Endothelial cell of hepatic sinusoid (primary cell): ENCODE results near the gene ARHGAP24.

ENCODE experiments used
- in situ Hi-C: cut with HindIII; loops from 2 replicates; pipeline ENCODE4 v1.10.0; 2017; ENCODE audit warnings: low sequenced_read_pairs

Gene ARHGAP24

GRCh38 chr4:85682391-85682790 is 207.4 kb downstream of the ARHGAP24 start:
- in situ Hi-C loops: loop anchor here (10.0 kb wide), 1 partner anchor 62 kb away; no protein-coding TSS in a partner anchor

- in situ Hi-C loops: loop anchor here (10.0 kb wide), 1 partner anchor 60 kb away; no protein-coding TSS in a partner anchor
Measured at GRCh38 chr4:85684676-85685075, 209.7 kb downstream of the ARHGAP24 start.

- in situ Hi-C loops: loop anchor here (10.0 kb wide), 1 partner anchor 58 kb away; no protein-coding TSS in a partner anchor
Measured at GRCh38 chr4:85686398-85686797, 211.4 kb downstream of the ARHGAP24 start.

GRCh38 chr4:85688055-85688740 is 213.2 kb downstream of the ARHGAP24 start:
- in situ Hi-C loops: loop anchor here (10.0 kb wide), 1 partner anchor 57 kb away; no protein-coding TSS in a partner anchor

GRCh38 chr4:85696661-85697060 is 221.7 kb downstream of the ARHGAP24 start:
- in situ Hi-C loops: no loop called here

- in situ Hi-C loops: no loop called here
Measured at GRCh38 chr4:85697854-85698253, 222.9 kb downstream of the ARHGAP24 start.

GRCh38 chr4:85700362-85700761 is 225.4 kb downstream of the ARHGAP24 start:
- in situ Hi-C loops: no loop called here

GRCh38 chr4:85701861-85702321 is 226.9 kb downstream of the ARHGAP24 start:
- in situ Hi-C loops: no loop called here

- in situ Hi-C loops: no loop called here
Measured at GRCh38 chr4:85703096-85703495, 228.1 kb downstream of the ARHGAP24 start.

- in situ Hi-C loops: no loop called here
Measured at GRCh38 chr4:85707611-85708010, 232.7 kb downstream of the ARHGAP24 start.

GRCh38 chr4:85708468-85708867 is 233.5 kb downstream of the ARHGAP24 start:
- in situ Hi-C loops: no loop called here

GRCh38 chr4:85713005-85713404 is 238.1 kb downstream of the ARHGAP24 start:
- in situ Hi-C loops: no loop called here

GRCh38 chr4:85715991-85716737 is 241.2 kb downstream of the ARHGAP24 start:
- in situ Hi-C loops: no loop called here

- in situ Hi-C loops: no loop called here
Measured at GRCh38 chr4:85717351-85717750, 242.4 kb downstream of the ARHGAP24 start.

GRCh38 chr4:85717847-85718246 is 242.9 kb downstream of the ARHGAP24 start:
- in situ Hi-C loops: no loop called here

GRCh38 chr4:85720735-85721134 is 245.8 kb downstream of the ARHGAP24 start:
- in situ Hi-C loops: loop anchor here (5.0 kb wide), 1 partner anchor 43 kb away; no protein-coding TSS in a partner anchor

GRCh38 chr4:85722401-85722800 is 247.5 kb downstream of the ARHGAP24 start:
- in situ Hi-C loops: loop anchor here (5.0 kb wide), 1 partner anchor 45 kb away; no protein-coding TSS in a partner anchor

GRCh38 chr4:85722807-85723206 is 247.9 kb downstream of the ARHGAP24 start:
- in situ Hi-C loops: loop anchor here (5.0 kb wide), 1 partner anchor 46 kb away; no protein-coding TSS in a partner anchor

- in situ Hi-C loops: loop anchor here (5.0 kb wide), 1 partner anchor 48 kb away; no protein-coding TSS in a partner anchor
Measured at GRCh38 chr4:85724791-85725563, 250.0 kb downstream of the ARHGAP24 start.

GRCh38 chr4:85725721-85726170 is 250.8 kb downstream of the ARHGAP24 start:
- in situ Hi-C loops: no loop called here

- in situ Hi-C loops: no loop called here
Measured at GRCh38 chr4:85726555-85726954, 251.6 kb downstream of the ARHGAP24 start.
